ENCODE measurements around the gene RAB7A. TPM values are rescaled to one million over a fixed set of nuclear protein-coding genes. Genes with fewer than 3 reads are reported as not detected.

RAB7A gene
- total and polyA plus RNA-seq, 12 donors: 76.7 to 446 (median 133) TPM

- Histone ChIP-seq H3K27ac (no peak overlapping the region), H3K36me3 (replicated peaks in 1 of 2) (no peaks in the 10 kb centered on the region), H3K9me3 (replicated peaks in 1 of 3) (no peaks in the 10 kb centered on the region), H3K4me3 (no peak overlapping the region), H3K27me3 (no peaks in the 10 kb centered on the region), H3K4me1 (replicated peaks in 1 of 2) (no peaks in the 10 kb centered on the region)
- TF ChIP-seq POLR2A (IDR thresholded peaks at IDR 0.05) (no peak), CTCF (IDR thresholded peaks at IDR 0.05) (no peak)
- DNase-seq: no peak
- intact Hi-C loops (cut with DNase I): no loop called here
- WGBS, 4 donors: 66 to 73% (median 67%) methylated on average over 8 to 11 of the region's 11 CpGs
Measured at GRCh38 chr3:128701342-128702212, 24.4 kb upstream of the RAB7A start.

- no peaks in the 10 kb centered on the region for H3K27me3 ChIP-seq
- H3K36me3 ChIP-seq (replicated peaks in 1 of 2): no peaks in the 10 kb centered on the region
- intact Hi-C loops (cut with DNase I): no loop called here
- TF ChIP-seq CTCF (IDR thresholded peaks at IDR 0.05): no peak
- TF ChIP-seq POLR2A (IDR thresholded peaks at IDR 0.05): no peak
- no peaks in the 10 kb centered on the region for H3K4me1 ChIP-seq (replicated peaks in 1 of 2)
- no peak for DNase-seq
- 61 to 80% (median 76%) methylated on average over 3 of the region's 3 CpGs for WGBS, 4 donors
- H3K4me3 ChIP-seq: no peak overlapping the region
- H3K27ac ChIP-seq: no peak overlapping the region
- no peaks in the 10 kb centered on the region for H3K9me3 ChIP-seq (replicated peaks in 1 of 3)
Measured at GRCh38 chr3:128702391-128702790, 23.6 kb upstream of the RAB7A start.

GRCh38 chr3:128703561-128703960 lies 22.4 kb upstream of the RAB7A start:
- no peak for DNase-seq
- Histone ChIP-seq H3K4me3 (no peak overlapping the region), H3K27ac (no peak overlapping the region), H3K9me3 (replicated peaks in 1 of 3) (no peaks in the 10 kb centered on the region), H3K27me3 (no peaks in the 10 kb centered on the region), H3K4me1 (replicated peaks in 1 of 2) (no peaks in the 10 kb centered on the region), H3K36me3 (replicated peaks in 1 of 2) (no peaks in the 10 kb centered on the region)
- intact Hi-C loops (cut with DNase I): no loop called here
- no peak for TF ChIP-seq POLR2A (IDR thresholded peaks at IDR 0.05)
- no peak for TF ChIP-seq CTCF (IDR thresholded peaks at IDR 0.05)
- WGBS, 4 donors: 89 to 94% (median 92%) methylated on average over 5 of the region's 5 CpGs

- H3K36me3 ChIP-seq (replicated peaks in 1 of 2): no peaks in the 10 kb centered on the region
- no peak overlapping the region for H3K27ac ChIP-seq
- H3K27me3 ChIP-seq: no peaks in the 10 kb centered on the region
- H3K4me3 ChIP-seq: no peak overlapping the region
- no peaks in the 10 kb centered on the region for H3K4me1 ChIP-seq (replicated peaks in 1 of 2)
- no peaks in the 10 kb centered on the region for H3K9me3 ChIP-seq (replicated peaks in 1 of 3)
- 80 to 89% (median 87%) methylated on average over 7 of the region's 7 CpGs for WGBS, 4 donors
- no peak for TF ChIP-seq POLR2A (IDR thresholded peaks at IDR 0.05)
- no peak for TF ChIP-seq CTCF (IDR thresholded peaks at IDR 0.05)
- intact Hi-C loops (cut with DNase I): no loop called here
- no peak for DNase-seq
Measured at GRCh38 chr3:128706086-128706615, 19.8 kb upstream of the RAB7A start.
